GM20000 (cell line): ENCODE results near the gene IQCH.

ENCODE experiments used
- DNase-seq: peaks from one replicate; pipeline ENCODE4 v3.0.0; 2012; ENCODE audit warnings: low spot score
- TF ChIP-seq, protein P1 (sequence below): IDR thresholded peaks from 2 replicates; pipeline ENCODE4 v1.5.1; 2012; ENCODE audit warnings: mild to moderate bottlenecking, control low read depth; ENCODE audit errors: extremely low read depth, missing control alignments

IQCH gene

DNA sequence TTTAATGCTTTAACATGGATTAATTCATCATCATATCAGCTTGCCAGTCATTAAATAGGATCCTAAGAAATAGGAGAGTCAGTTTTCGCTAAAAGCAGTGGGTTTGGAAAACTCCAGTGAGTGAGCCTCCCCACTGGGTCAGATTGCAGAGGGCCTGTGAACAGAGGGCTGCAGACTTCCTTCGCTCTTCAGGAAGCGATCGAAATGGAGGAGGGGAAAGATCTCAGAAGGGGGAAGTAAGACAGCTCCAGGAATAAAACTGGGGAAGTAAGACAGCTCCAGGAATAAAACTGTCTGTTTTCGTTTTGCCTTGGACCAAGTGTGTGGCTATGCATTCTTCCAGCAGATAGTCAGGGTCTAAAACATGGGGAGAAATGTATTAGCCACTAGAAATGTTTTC lies 141.5 kb downstream of the IQCH start:
- no peak for DNase-seq
- TF ChIP-seq, protein P1, sequence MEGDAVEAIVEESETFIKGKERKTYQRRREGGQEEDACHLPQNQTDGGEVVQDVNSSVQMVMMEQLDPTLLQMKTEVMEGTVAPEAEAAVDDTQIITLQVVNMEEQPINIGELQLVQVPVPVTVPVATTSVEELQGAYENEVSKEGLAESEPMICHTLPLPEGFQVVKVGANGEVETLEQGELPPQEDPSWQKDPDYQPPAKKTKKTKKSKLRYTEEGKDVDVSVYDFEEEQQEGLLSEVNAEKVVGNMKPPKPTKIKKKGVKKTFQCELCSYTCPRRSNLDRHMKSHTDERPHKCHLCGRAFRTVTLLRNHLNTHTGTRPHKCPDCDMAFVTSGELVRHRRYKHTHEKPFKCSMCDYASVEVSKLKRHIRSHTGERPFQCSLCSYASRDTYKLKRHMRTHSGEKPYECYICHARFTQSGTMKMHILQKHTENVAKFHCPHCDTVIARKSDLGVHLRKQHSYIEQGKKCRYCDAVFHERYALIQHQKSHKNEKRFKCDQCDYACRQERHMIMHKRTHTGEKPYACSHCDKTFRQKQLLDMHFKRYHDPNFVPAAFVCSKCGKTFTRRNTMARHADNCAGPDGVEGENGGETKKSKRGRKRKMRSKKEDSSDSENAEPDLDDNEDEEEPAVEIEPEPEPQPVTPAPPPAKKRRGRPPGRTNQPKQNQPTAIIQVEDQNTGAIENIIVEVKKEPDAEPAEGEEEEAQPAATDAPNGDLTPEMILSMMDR: no peak

DNA sequence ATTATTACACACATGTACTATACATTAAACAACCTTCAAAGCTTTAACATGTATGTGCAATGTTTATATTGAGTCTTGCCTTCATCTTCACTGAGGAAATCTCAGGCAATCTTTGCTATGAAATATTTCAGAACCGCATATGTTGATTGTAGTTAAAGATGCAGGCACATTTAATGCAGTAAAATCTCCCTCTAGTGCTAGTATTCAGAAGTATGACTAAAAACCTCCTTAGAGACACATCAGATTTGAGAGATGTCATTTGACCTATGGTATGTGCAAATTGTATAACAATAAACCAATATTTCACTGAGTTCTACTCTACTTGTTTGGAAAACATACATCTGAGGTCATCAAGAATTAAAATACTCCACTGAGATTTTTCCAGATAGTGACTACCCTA lies 142.6 kb downstream of the IQCH start:
- DNase-seq: no peak
- TF ChIP-seq, protein P1: no peak

DNA sequence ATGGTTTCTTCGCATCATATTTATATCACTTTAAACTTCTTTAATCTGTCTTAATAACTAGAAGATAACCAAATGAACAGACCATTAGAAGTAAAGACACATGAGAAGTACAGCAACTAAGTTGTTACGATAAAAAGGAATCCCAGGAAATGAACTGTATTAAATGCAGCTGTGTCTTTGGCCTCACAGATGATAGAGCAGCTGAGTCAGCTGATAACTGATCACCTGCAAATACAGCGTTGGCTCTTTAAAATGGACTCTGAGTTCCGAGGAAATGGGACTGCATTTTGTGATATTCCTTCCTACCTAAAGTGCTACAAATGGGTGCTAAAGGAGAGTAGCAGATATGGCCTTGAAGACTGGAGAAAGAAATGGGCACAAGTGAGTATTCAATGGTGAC lies 145.3 kb downstream of the IQCH start:
- no peak for DNase-seq
- TF ChIP-seq, protein P1: no peak

DNA sequence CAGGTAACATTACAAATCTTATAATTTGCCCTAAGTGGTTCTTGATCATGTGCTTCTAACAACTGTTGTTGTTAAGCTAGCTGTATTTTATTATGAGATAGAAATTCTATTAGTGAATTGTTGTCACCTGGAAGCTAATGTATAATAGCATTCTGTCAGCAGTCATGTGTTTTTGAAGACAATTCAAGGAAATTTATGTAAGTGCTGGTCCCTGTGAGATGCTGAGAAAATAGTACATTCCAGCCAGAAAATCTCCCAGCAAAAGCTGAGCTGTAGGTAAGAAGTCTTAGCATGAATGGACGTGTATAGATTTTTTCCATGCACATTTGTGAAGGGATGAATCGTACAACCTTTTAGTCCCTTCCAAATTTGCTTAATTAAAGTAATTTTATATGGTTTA lies 146.3 kb downstream of the IQCH start:
- no peak for DNase-seq
- TF ChIP-seq, protein P1: no peak

DNA sequence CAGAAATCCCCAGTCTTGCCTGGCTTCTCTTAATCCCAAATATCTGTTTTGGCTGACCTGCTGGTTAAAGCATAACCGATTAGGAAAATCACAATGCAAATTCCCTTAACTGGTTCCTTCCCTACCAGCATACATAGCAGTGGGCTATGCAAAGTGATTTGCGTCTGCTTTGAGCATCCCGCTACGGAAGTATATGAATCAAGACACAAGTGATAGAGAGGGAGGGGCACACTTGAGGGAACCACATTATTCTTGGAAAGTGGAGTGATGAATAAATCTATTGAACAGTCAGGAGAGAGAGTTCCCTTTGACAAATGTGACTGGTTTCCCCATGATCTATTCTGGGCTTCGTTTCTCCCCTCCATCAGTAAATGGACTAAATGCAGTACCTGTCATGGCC lies 146.8 kb downstream of the IQCH start:
- TF ChIP-seq, protein P1: no peak
- no peak for DNase-seq

DNA sequence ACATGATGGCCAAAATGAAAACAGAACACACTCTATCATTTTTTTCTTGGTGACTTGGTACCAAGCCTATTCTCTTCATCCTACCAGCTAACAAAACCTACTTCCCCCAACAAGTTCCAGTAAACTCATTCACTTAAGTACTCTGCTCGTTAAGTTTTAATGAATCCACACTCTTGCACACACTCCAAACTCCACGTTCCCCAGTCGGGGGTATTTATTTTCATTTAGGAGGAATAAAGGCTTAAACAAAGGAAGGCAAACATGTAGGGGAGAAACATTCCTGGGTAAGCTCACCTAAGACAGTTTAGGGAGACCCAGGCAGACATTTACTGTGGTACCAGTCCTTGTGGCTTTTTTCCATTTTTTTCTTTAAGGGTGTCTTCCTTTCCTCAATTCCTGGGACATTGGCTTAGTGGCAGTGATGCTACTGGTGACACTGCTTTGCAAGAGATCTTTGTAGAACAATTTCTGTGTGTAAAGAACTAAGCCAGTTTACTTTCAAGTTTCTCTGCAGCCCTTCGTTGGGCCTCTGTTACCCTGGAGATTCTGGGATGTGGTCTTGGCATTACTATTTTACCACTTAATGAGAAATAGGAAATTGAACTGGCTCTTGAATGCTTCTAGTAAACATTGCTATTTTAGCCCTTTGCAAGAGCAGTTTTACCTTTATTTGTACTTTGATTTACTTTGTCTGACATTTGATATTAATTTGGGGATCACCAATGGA lies 149.0 kb downstream of the IQCH start:
- TF ChIP-seq, protein P1: no peak
- DNase-seq: no peak

DNA sequence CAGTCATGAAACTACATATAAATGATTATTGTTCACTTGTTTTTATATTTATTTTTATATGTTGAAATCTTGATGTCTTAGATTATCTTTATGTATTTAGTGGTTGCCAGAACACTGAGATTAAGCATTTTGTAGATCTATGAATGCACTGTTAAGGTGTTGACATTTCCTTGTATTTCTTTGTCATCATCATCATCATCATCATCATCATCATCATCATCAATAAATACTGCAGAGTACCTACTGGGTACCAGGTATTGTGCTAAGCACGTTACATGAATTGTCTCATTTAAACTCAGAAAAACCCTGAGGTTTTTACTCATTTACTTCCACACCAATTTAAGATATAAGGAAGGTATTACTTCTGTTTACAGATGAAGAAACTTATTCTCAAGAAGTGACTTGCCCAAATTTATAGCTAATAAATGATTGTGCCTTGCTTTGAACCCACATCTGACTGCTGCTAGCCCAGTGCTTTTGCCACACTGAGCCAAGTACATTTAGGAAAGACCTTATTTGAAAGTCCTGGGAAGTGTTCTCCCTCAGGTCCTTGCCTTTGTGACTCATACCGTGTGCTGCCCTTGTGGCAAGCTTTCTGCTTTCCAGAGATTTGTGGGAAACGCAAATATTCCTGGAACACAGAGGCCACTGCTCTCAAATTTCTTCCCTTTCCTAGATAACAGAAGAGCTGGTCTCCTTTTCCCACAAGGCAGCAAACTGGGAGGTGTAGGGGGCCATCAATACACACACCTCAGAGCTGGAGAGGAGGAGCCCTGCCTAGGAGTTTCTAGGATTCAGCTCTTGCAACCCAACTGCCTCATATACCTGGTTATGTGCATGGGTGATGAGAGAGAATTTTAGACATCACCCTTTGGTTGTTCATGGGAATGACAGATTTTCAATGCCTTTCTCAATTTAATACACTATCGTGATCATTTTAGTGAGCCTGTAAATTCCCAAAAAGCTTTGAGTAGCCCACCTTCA lies 150.9 kb downstream of the IQCH start:
- no peak for DNase-seq
- TF ChIP-seq, protein P1: no peak
